PC-3 (cell line): ENCODE measurements around the gene VAV3.

ENCODE experiments used
- EZH2phosphoT487 ChIP-seq: fragments of 300-600 bp; sonication (generic); IDR thresholded peaks from 2 replicates; pipeline ENCODE4 v1.6.1; 2018; ENCODE audit warnings: mild to moderate bottlenecking, antibody characterized with exemption, low read length, borderline replicate concordance
- TF ChIP-seq, protein P1 (sequence below): fragments of 300-600 bp; sonication (generic); conservative IDR thresholded peaks from 2 replicates; pipeline ENCODE4 v1.5.1; 2017; ENCODE audit warnings: antibody characterized with exemption, low read depth, mild to moderate bottlenecking, low read length

DNA sequence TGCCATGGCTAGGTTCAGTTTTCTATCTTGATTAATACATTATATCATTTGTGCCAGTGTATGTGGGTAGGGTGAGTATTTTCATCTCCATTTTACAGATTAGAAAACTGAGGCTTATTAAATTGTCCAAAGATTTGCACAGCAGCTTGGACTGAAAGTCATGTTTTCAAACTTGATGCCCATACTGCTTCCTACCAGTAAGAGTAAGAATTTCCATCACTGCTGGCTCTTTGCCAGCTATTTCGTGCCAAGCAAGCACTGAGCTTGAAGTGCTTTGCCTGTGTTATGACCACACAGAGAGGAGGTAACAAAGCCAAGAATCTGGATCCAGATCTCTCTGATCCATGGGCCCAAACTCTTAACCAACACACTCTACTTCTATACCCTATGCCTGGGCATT, 295.0 kb downstream of the VAV3 start:
- TF ChIP-seq, protein P1, sequence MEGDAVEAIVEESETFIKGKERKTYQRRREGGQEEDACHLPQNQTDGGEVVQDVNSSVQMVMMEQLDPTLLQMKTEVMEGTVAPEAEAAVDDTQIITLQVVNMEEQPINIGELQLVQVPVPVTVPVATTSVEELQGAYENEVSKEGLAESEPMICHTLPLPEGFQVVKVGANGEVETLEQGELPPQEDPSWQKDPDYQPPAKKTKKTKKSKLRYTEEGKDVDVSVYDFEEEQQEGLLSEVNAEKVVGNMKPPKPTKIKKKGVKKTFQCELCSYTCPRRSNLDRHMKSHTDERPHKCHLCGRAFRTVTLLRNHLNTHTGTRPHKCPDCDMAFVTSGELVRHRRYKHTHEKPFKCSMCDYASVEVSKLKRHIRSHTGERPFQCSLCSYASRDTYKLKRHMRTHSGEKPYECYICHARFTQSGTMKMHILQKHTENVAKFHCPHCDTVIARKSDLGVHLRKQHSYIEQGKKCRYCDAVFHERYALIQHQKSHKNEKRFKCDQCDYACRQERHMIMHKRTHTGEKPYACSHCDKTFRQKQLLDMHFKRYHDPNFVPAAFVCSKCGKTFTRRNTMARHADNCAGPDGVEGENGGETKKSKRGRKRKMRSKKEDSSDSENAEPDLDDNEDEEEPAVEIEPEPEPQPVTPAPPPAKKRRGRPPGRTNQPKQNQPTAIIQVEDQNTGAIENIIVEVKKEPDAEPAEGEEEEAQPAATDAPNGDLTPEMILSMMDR: no peak
- TF ChIP-seq EZH2phosphoT487: no peak
